Esophagus muscularis mucosa (tissue), 4 donors: ENCODE measurements around the gene CTSD. TPM values are rescaled to one million over a fixed set of nuclear protein-coding genes. Genes with fewer than 3 reads are reported as not detected.

Source experiments
- DNase-seq: peaks from one replicate; pipeline ENCODE4 v3.0.0-alpha.2; 2017; ENCODE audit errors: extremely low spot score
- H3K27ac ChIP-seq, 4 donors: fragments of 200-600 bp; sonication (generic); replicated peaks in 1 of 4; 1 replicate in 3 of 4; 2 replicates in 1 of 4; pipeline ENCODE4 v1.5.1; 2016 to 2019; ENCODE audit warnings: mild to moderate bottlenecking in 1 of 4
- H3K27me3 ChIP-seq, 4 donors: fragments of 200-600 bp; sonication (generic); one replicate each; pipeline versions ENCODE4 v1.5.1 to v1.6.0; 2016 to 2019
- H3K36me3 ChIP-seq, 4 donors: fragments of 200-600 bp; sonication (generic); one replicate each; pipeline ENCODE4 v1.5.1; 2016 to 2019
- H3K4me1 ChIP-seq, 4 donors: fragments of 200-600 bp; sonication (generic); one replicate each; pipeline ENCODE4 v1.5.1; 2016 to 2019
- H3K4me3 ChIP-seq, 4 donors: fragments of 200-600 bp; sonication (generic); 1 replicate in 2 of 4; 2 replicates in 2 of 4; pipeline ENCODE4 v1.5.1; 2016 to 2019; ENCODE audit warnings: mild to moderate bottlenecking in 4 of 4, moderate library complexity in 1 of 4
- H3K9me3 ChIP-seq, 4 donors: fragments of 200-600 bp; sonication (generic); 1 replicate in 3 of 4; 2 replicates in 1 of 4; pipeline ENCODE4 v1.5.1; 2016 to 2019
- EP300 ChIP-seq: sonication (generic); formaldehyde crosslinking; IDR thresholded peaks from one replicate; pipeline ENCODE4 v1.6.1; 2017; ENCODE audit warnings: antibody characterized with exemption
- POLR2A ChIP-seq: fragments of 450-650 bp; IDR thresholded peaks from one replicate; pipeline ENCODE4 v1.6.1; 2017; ENCODE audit warnings: antibody characterized with exemption, moderate library complexity, mild to moderate bottlenecking, low read depth
- POLR2AphosphoS5 ChIP-seq, 2 donors: sonication (generic); formaldehyde crosslinking; IDR thresholded peaks; one replicate each; pipeline ENCODE4 v1.6.1; 2017; ENCODE audit warnings: antibody characterized with exemption in 2 of 2
- WGBS: methylation state at CpG from one replicate; pipeline ENCODE4 v1.1.5; 2018; 5-methylcytosine and 5-hydroxymethylcytosine counted together
- intact Hi-C: fragments of 100-400 bp; cut with DNase I; formaldehyde crosslinking; loops from one replicate; pipeline ENCODE4 v1.15.1; 2023
- total RNA-seq, 4 donors: library from RNA; depleted of rRNA; stranded (reverse); fragments of >200 nt; gene quantifications; one replicate each; pipeline versions ENCODE4 v1.1.0 to v1.2.1, GENCODE V29; 2016
- TF ChIP-seq, protein P1 (sequence below), 3 experiments: fragments of 200-600 bp in 2 of 3; fragments of 450-650 bp in 1 of 3; sonication (generic) in 2 of 3; IDR thresholded peaks; one replicate each; pipeline ENCODE4 v1.5.1; 2017 to 2019; ENCODE audit warnings: antibody characterized with exemption in 3 of 3, mild to moderate bottlenecking in 2 of 3, moderate library complexity in 1 of 3

The CTSD gene
- total RNA-seq, 4 donors from 2014 or later = 186 to 338 (median 270) TPM

DNA sequence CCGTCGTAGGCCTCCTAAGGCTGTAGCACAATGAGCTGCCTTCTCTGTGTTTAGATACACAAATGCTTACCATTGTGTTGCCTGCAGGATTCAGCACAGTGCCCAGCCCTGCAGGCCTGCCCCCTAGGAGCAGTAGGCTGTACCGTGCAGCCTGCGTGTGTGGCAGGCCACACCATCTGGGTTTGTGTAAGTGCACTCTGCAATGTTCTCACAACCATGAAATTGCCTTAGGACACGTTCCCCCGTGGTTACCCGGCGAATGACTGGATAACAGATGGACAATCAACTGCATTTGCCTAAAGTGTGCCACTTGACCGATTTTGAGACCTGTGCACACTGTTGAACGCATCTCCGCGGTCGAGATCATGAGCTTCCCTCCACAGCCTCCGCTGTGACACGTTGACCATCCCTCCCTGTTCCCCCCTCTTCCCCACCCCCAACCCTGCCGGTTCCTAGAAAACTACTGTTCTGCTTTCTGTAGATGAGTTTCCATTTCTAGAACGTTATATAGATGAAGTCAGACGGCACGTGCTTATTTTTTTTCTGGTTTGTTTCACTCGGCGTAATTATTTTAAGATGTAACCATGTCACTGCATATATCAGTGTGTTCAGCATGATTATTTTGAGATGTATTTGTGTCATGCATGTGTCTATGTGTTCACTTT lies 22.2 kb upstream of the CTSD start:
- no peak overlapping the region for H3K4me3 ChIP-seq
- no peak for DNase-seq
- H3K27ac ChIP-seq = no peak overlapping the region
- peaks cover 0 to 6% (median 1%) of the 10 kb centered on the region in 4 donors for H3K4me1 ChIP-seq
- TF ChIP-seq EP300 (no peak), POLR2AphosphoS5 (IDR thresholded peaks at IDR 0.05) (no peak), POLR2A (no peak)
- TF ChIP-seq, protein P1, sequence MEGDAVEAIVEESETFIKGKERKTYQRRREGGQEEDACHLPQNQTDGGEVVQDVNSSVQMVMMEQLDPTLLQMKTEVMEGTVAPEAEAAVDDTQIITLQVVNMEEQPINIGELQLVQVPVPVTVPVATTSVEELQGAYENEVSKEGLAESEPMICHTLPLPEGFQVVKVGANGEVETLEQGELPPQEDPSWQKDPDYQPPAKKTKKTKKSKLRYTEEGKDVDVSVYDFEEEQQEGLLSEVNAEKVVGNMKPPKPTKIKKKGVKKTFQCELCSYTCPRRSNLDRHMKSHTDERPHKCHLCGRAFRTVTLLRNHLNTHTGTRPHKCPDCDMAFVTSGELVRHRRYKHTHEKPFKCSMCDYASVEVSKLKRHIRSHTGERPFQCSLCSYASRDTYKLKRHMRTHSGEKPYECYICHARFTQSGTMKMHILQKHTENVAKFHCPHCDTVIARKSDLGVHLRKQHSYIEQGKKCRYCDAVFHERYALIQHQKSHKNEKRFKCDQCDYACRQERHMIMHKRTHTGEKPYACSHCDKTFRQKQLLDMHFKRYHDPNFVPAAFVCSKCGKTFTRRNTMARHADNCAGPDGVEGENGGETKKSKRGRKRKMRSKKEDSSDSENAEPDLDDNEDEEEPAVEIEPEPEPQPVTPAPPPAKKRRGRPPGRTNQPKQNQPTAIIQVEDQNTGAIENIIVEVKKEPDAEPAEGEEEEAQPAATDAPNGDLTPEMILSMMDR (IDR thresholded peaks at IDR 0.05) = no peak
- peaks cover 0 to 21% (median 0%) of the 10 kb centered on the region in 4 donors for H3K27me3 ChIP-seq
- no peaks in the 10 kb centered on the region for H3K36me3 ChIP-seq
- peaks cover 0 to 6% (median 0%) of the 10 kb centered on the region in 4 donors for H3K9me3 ChIP-seq
- intact Hi-C loops = no loop called here
- 72% methylated on average over 21 of the region's 21 CpGs for WGBS

DNA sequence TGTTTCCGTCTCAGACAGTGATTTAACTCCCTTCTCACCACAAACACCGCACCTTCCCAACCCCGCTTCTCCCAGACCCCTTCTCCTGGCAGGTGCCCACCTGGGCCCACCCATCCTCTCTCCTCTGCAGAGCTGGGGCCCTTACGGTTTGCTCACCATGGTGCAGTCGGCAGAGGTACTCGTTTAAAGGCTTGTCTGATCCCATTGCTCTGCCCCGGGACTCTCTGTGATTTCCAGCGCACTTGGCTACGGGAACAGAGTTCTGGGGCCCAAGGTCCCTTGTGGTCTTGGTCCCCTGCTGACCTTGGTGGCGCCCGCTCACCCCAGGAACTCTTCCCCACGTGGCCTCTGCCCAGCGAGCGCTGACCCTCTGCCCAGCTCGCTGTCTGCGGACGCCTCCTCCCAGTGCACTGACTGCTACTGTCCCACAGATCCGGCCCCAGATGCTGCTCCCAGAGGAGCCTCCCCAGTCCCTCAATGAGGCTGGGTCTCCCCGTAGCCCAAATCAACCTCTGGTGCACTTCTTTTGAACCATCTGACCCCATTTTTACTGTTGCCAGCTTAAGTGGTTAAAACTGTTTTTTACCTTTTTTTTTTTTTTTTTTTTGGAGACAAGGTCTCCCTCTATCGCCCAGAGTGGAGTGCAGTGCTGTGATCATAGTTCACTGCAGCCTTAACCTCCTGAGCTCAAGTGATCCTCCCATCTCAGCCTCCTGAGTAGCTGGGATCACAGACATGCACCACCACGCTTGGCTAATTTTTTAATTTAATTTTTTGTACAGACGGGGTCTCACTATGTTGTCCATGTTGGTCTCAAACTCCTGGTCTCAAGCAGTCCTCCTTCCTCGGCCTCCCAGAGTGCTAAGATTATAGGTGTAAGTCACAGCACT lies 21.3 kb upstream of the CTSD start:
- intact Hi-C loops = no loop called here
- Histone ChIP-seq H3K9me3 (peaks cover 0 to 6% (median 0%) of the 10 kb centered on the region in 4 donors), H3K27me3 (peaks cover 0 to 27% (median 0%) of the 10 kb centered on the region in 4 donors), H3K4me1 (peaks cover 0 to 6% (median 1%) of the 10 kb centered on the region in 4 donors), H3K36me3 (no peaks in the 10 kb centered on the region), H3K4me3 (no peak overlapping the region), H3K27ac (no peak overlapping the region)
- no peak for DNase-seq
- WGBS = 89% methylated on average over 23 of the region's 23 CpGs
- TF ChIP-seq, protein P1 (IDR thresholded peaks at IDR 0.05) = no peak
- TF ChIP-seq EP300 (no peak), POLR2AphosphoS5 (IDR thresholded peaks at IDR 0.05) (no peak), POLR2A (no peak)

DNA sequence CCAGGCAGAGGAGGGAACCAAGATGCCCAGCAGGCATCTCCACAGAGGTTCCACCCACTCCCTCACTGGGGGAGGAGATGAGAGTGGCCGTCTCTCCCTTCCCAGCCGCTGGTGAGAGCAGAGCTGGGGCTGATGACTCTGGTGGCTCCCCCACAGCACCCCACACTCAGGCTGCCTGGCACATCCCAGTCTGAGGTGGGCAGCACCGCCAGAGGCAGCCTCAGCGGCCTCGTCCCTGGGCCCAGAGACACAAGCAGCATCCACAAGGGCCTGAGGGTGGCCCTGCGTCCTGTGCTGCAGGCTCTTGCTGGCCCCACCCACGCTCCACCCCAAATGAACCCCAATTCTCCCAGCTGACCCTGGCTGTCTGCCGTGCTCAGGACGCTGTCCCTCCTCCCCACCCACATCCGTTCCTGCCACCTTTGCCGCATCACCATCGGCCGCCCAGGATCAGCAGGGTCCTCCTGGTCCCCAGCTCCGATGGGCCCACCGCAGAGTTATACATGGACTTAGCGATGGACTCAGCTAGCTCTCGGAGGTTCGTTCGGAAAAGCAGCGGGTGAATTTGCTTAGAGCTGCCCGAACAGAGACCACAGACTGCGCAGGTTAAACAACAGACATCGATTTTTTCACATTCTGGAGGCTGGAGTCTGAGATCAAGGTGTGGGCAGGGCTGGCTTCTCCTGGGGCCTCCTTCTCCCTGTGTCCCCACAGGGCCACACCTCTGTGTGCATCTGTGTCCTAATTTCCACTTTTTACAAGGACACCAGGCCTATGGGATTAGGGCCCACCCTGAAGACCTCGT lies 20.2 kb upstream of the CTSD start:
- Histone ChIP-seq H3K4me1 (peaks cover 0 to 6% (median 1%) of the 10 kb centered on the region in 4 donors), H3K27ac (no peak overlapping the region), H3K4me3 (no peak overlapping the region), H3K9me3 (peaks cover 0 to 6% (median 0%) of the 10 kb centered on the region in 4 donors), H3K36me3 (no peaks in the 10 kb centered on the region), H3K27me3 (peaks cover 0 to 35% (median 0%) of the 10 kb centered on the region in 4 donors)
- WGBS = 87% methylated on average over 18 of the region's 24 CpGs
- TF ChIP-seq, protein P1 (IDR thresholded peaks at IDR 0.05) = no peak
- TF ChIP-seq EP300 = no peak
- TF ChIP-seq POLR2AphosphoS5 (IDR thresholded peaks at IDR 0.05) = no peak
- TF ChIP-seq POLR2A = no peak
- DNase-seq = no peak
- intact Hi-C loops = no loop called here

DNA sequence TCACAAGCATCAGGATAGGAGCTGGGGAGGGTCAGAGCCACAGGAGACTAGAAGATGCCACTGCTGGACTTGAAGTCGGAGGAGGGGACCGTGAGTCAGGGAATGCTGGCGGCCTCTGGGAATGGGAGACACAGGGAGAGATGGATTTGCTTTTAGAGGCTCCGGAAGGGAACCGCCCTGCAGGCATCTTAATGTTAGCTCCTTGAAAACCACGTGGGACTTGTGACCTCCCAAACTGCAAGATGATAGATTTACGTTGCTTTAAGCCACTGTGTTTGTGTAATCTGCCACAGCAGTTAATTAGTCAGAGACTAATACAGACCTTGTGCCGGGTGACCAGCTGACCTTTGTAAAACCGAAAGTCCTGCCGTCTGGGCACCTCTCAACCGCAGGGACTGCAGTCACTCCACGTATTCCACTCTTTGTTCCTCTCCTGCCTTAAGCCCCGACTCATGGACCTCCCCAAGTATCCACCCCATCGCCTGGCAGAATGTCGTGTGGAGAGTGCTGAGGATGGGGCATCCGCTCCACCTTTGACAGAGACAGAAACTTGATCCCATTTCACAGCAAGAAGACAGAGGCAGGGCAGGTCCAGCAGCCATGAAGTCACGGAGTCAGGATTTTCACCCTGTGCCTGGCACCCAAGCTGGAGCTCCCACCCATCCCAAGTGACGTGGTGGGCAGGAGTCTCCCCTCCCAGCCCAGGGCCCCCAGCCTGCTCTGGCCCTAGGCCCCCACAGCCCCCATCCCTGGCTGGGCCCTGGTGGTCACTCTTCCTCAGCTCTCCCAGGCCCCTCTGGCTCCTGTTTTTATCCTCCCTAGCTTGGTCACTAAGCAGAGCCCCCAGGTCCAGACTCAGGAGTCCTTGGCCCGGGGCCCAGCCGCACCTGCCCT lies 19.4 kb upstream of the CTSD start:
- WGBS = 59% methylated on average over 19 of the region's 20 CpGs
- no peak for DNase-seq
- Histone ChIP-seq H3K27ac (no peak overlapping the region), H3K4me3 (no peak overlapping the region), H3K9me3 (no peaks in the 10 kb centered on the region), H3K4me1 (peaks cover 0 to 6% (median 1%) of the 10 kb centered on the region in 4 donors), H3K36me3 (no peaks in the 10 kb centered on the region), H3K27me3 (peaks cover 0 to 42% (median 0%) of the 10 kb centered on the region in 4 donors)
- intact Hi-C loops = no loop called here
- TF ChIP-seq EP300 (no peak), POLR2AphosphoS5 (IDR thresholded peaks at IDR 0.05) (no peak), POLR2A (no peak)
- TF ChIP-seq, protein P1 (IDR thresholded peaks at IDR 0.05) = no peak
